ENCODE measurements around the gene CDK16. TPM values are rescaled to one million over a fixed set of nuclear protein-coding genes. Genes with fewer than 3 reads are reported as not detected.
"Not testable (repeated sequence)": the region's sequence is repeated elsewhere in the genome, so short reads cannot be mapped to it uniquely, and the experiment has no call there.

The CDK16 gene
- polyA plus RNA-seq, 4 donors = 107 to 122 (median 117) TPM

DNA sequence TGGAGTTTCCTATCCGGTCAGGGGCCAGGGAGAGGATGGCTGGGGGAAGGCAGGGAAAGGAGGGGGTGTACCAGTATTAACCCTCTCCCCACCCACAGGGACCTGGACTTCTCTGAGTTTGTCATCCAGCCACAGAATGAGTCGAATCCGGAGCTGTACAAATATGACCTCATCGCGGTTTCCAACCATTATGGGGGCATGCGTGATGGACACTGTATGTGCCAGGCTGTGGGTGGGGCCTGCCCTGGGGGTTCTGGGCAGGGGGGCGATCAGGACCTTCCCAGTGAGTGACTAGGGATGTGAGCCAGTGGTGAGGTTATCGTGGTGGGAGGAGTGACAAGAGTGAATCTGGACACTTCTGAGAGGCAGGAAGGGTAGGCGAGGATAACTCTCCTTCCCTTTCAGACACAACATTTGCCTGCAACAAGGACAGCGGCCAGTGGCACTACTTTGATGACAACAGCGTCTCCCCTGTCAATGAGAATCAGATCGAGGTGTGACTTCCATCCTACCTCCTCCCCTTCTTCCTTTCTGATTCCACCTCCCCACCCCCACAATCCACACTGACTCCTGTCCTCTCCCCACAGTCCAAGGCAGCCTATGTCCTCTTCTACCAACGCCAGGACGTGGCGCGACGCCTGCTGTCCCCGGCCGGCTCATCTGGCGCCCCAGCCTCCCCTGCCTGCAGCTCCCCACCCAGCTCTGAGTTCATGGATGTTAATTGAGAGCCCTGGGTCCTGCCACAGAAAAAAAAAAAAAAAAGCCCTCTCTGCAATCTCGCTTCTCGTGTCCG, 28.9 kb downstream of the CDK16 start:
- no peak for DNase-seq (ENCODE audit: low read depth in 4 of 4, low spot score in 3 of 4)

DNA sequence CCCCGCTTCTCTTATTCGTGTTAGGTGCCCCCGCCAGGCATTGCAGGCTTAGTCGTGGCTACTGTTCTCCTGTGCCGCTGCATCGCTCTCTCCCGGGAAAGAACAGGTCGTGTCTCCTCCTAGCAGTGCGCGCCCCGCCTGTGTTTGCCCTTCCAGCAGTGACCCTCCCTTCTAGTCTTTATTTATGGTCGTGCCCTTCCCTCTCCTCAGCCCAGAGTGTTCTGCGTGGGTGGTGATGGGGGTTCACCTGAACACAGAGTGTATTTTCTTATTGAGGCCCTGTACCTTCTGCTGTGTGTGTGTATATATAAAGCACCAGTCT, 29.5 kb downstream of the CDK16 start:
- no peak for DNase-seq (ENCODE audit: low read depth in 4 of 4, low spot score in 3 of 4)

DNA sequence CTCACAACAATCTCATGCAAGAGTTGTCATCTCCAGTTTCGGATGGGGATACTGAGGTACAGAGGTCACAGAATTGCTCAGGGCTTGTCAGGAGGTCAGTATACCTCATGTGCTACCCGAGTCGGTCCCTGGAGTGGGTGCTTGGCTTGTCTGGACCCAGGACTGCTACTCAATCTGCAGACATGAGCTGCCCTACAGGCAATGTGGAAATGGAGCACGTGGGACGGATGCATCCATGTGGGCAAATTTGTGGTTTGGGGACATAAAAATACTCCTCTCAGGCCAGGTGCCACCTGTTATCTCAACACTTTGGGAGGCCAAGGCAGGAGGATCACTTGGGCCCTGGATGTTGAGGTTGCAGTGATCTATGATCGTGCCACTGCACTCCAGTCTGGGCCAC, 30.1 kb downstream of the CDK16 start:
- no peak for DNase-seq (ENCODE audit: low read depth in 4 of 4, low spot score in 3 of 4)

DNA sequence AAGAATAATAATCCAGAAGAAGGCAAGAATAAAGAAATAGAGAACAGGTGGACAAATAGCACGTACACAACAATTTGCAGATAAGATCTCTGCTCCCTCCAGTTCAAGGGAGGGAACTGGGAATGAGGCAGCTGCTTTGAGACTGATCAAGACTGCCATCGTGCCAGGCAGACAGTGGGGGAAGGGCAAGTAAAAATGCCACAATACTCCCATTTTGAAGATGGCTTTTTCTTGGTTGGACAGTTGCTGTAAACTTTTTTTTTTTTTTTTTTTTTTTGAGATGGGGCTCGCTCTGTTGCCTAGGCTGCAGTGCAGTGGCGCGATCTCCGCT, 31.5 kb downstream of the CDK16 start:
- DNase-seq (ENCODE audit: low read depth in 4 of 4, low spot score in 3 of 4) = no peak

- not testable (repeated sequence) for DNase-seq (ENCODE audit: low read depth in 4 of 4, low spot score in 3 of 4)
Measured at GRCh38 chrX:47257620-47258019, 39.1 kb downstream of the CDK16 start.

DNA sequence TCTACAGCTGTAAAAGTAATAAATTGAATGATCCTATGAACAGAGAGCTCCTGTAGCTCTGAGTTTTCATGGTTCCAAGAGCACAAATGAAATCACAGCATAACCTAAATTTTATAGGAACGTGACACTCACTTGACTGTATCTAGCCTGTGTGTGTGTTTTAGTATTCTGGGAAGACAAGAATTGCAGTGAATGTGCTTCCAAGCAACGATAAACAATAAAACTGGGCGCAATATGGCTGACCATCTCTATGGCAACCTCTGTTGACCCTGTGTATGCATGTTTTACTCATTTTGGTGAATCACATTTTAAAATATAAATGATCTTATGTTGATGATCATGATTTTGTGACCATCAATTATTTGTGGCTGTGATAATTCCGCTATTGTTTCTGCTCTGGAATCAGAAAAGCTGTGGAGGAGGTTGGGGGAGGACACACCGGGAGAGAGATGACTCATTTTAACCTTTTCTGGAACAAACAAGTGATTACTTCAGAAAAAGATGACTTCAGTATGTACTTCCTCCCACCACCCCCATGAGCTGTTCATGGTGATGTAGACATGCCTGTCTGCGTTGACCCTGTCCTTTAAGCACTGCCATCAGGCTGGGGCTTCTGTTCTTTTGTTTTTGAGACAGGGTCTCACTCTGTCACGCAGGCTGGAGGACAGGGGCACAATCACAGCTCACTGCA, 46.1 kb downstream of the CDK16 start:
- DNase-seq (ENCODE audit: low read depth in 4 of 4, low spot score in 3 of 4) = no peak

DNA sequence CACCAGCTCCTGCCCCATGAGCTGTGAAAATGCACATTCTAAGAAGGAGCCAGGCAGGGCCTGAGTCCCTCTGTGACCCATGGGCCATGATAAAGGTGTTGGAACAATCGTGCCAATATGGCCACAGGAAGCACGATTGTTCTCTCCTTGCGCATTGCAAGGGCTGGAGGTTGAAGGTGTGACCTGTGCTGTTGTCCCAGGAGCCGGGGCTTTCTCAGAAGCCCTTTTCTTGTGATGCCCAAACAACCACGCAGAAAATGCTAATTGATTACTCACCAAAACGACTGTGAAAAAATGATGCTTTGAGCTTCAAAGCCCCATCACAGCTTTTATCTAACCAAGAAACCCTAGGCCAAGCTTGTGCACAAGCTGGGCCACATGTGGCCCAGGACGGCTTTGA, 48.2 kb downstream of the CDK16 start:
- no peak for DNase-seq (ENCODE audit: low read depth in 4 of 4, low spot score in 3 of 4)

GRCh38 chrX:47272013-47272408, 53.5 kb downstream of the CDK16 start:
- no peak for DNase-seq (ENCODE audit: low read depth in 4 of 4, low spot score in 3 of 4)

- DNase-seq (ENCODE audit: low read depth in 4 of 4, low spot score in 3 of 4) = no peak
Measured at GRCh38 chrX:47273011-47273730, 54.7 kb downstream of the CDK16 start.

- DNase-seq (ENCODE audit: low read depth in 4 of 4, low spot score in 3 of 4) = no peak
Measured at GRCh38 chrX:47278691-47279090, 60.2 kb downstream of the CDK16 start.

Other genes with a start within 250 kb of the CDK16 start
- 10 to 100 TPM; 29.0 to 37.2 (median 35.1) TPM for gene RGN, start 140.2 kb upstream of the CDK16 start, polyA plus RNA-seq (ENCODE audit: insufficient read length in 4 of 4)
- gene NDUFB11, start 74.0 kb upstream of the CDK16 start, polyA plus RNA-seq (ENCODE audit: insufficient read length in 4 of 4) = 100 to 1,000 TPM in 3 of 4 donors, 10 to 100 TPM in 1; 98.4 to 117 (median 107) TPM
- 10 to 100 TPM; 48.2 to 65.3 (median 49.9) TPM for gene RBM10, start 73.5 kb upstream of the CDK16 start, polyA plus RNA-seq (ENCODE audit: insufficient read length in 4 of 4)
- 100 to 1,000 TPM; 227 to 263 (median 240) TPM for gene UBA1, start 24.9 kb upstream of the CDK16 start, polyA plus RNA-seq (ENCODE audit: insufficient read length in 4 of 4)
- gene USP11, start 14.3 kb downstream of the CDK16 start, polyA plus RNA-seq (ENCODE audit: insufficient read length in 4 of 4) = 100 to 1,000 TPM; 116 to 145 (median 132) TPM
- 1 to 10 TPM in 1 of 4 donors, under 1 TPM in 3; 0.74 to 1.1 (median 0.93) TPM for gene ZNF157, start 151.9 kb downstream of the CDK16 start, polyA plus RNA-seq (ENCODE audit: insufficient read length in 4 of 4)

All from right renal pelvis (tissue), 4 donors.